HG03135 (cell line): ENCODE data around the gene GSE1.

Experiments used
- ATAC-seq: cut with Tn5 transposase; IDR thresholded peaks from one replicate; pipeline ENCODE4 v1.9.1; 2021; ENCODE audit warnings: mild to moderate bottlenecking, moderate library complexity; ENCODE audit not compliant: unreplicated experiment

Gene GSE1

GRCh38 chr16:85605051-85605911 is 7.8 kb upstream of the GSE1 start:
- ATAC-seq: no peak

GRCh38 chr16:85605912-85606841 is 6.9 kb upstream of the GSE1 start:
- ATAC-seq: no peak

- no peak for ATAC-seq
These were observed 6.2 kb upstream of the GSE1 start for GRCh38 chr16:85606904-85607303.

- ATAC-seq: no peak
These were observed 5.8 kb upstream of the GSE1 start for GRCh38 chr16:85607321-85607765.

- no peak for ATAC-seq
These were observed 5.2 kb upstream of the GSE1 start for GRCh38 chr16:85607796-85608514.

- no peak for ATAC-seq
These were observed 4.6 kb upstream of the GSE1 start for GRCh38 chr16:85608515-85608885.

GRCh38 chr16:85608887-85609286 is 4.2 kb upstream of the GSE1 start:
- no peak for ATAC-seq

- ATAC-seq: no peak
These were observed 3.6 kb upstream of the GSE1 start for GRCh38 chr16:85609539-85609938.

GRCh38 chr16:85610059-85610445 is 3.1 kb upstream of the GSE1 start:
- ATAC-seq: no peak

GRCh38 chr16:85610446-85611193 is 2.5 kb upstream of the GSE1 start:
- peak; percentile 34 for ATAC-seq

GRCh38 chr16:85611194-85611443 is 2.0 kb upstream of the GSE1 start:
- no peak for ATAC-seq

GRCh38 chr16:85611444-85612190 is 1.5 kb upstream of the GSE1 start:
- ATAC-seq: no peak

GRCh38 chr16:85612191-85612800 is 826 bp upstream of the GSE1 start:
- no peak for ATAC-seq

GRCh38 chr16:85613604-85614337 is 649 bp downstream of the GSE1 start:
- ATAC-seq: no peak

GRCh38 chr16:85614338-85615013 is 1.4 kb downstream of the GSE1 start:
- no peak for ATAC-seq

GRCh38 chr16:85615014-85615851 is 2.1 kb downstream of the GSE1 start:
- no peak for ATAC-seq

GRCh38 chr16:85615852-85616606 is 2.9 kb downstream of the GSE1 start:
- peak; percentile 34 for ATAC-seq
